Esophagus muscularis mucosa (tissue), 4 donors: ENCODE data around the gene FBXO46. TPM values are rescaled to one million over a fixed set of nuclear protein-coding genes. Genes with fewer than 3 reads are reported as not detected.

Experiments
- DNase-seq: peaks from one replicate; pipeline ENCODE4 v3.0.0-alpha.2; 2017; ENCODE audit errors: extremely low spot score
- H3K27ac ChIP-seq, 4 donors: fragments of 200-600 bp; sonication (generic); replicated peaks in 1 of 4; 1 replicate in 3 of 4; 2 replicates in 1 of 4; pipeline ENCODE4 v1.5.1; 2016 to 2019; ENCODE audit warnings: mild to moderate bottlenecking in 1 of 4
- H3K27me3 ChIP-seq, 4 donors: fragments of 200-600 bp; sonication (generic); one replicate each; pipeline versions ENCODE4 v1.5.1 to v1.6.0; 2016 to 2019
- H3K36me3 ChIP-seq, 4 donors: fragments of 200-600 bp; sonication (generic); one replicate each; pipeline ENCODE4 v1.5.1; 2016 to 2019
- H3K4me1 ChIP-seq, 4 donors: fragments of 200-600 bp; sonication (generic); one replicate each; pipeline ENCODE4 v1.5.1; 2016 to 2019
- H3K4me3 ChIP-seq, 4 donors: fragments of 200-600 bp; sonication (generic); 1 replicate in 2 of 4; 2 replicates in 2 of 4; pipeline ENCODE4 v1.5.1; 2016 to 2019; ENCODE audit warnings: mild to moderate bottlenecking in 4 of 4, moderate library complexity in 1 of 4
- H3K9me3 ChIP-seq, 4 donors: fragments of 200-600 bp; sonication (generic); 1 replicate in 3 of 4; 2 replicates in 1 of 4; pipeline ENCODE4 v1.5.1; 2016 to 2019
- POLR2A ChIP-seq: fragments of 450-650 bp; IDR thresholded peaks from one replicate; pipeline ENCODE4 v1.6.1; 2017; ENCODE audit warnings: antibody characterized with exemption, moderate library complexity, mild to moderate bottlenecking, low read depth
- WGBS: methylation state at CpG from one replicate; pipeline ENCODE4 v1.1.5; 2018; 5-methylcytosine and 5-hydroxymethylcytosine counted together
- intact Hi-C: fragments of 100-400 bp; cut with DNase I; formaldehyde crosslinking; loops from one replicate; pipeline ENCODE4 v1.15.1; 2023
- small RNA-seq, 3 donors: library from RNA; depleted of rRNA; stranded (forward); fragments of <200 nt; gene quantifications; one replicate each; pipeline ENCODE3, GENCODE V24; 2016
- total RNA-seq, 4 donors: library from RNA; depleted of rRNA; stranded (reverse); fragments of >200 nt; gene quantifications; one replicate each; pipeline versions ENCODE4 v1.1.0 to v1.2.1, GENCODE V29; 2016

The FBXO46 gene
- total RNA-seq, 4 donors from 2014 or later, result 8.6 to 27.7 (median 18.2) TPM

DNA sequence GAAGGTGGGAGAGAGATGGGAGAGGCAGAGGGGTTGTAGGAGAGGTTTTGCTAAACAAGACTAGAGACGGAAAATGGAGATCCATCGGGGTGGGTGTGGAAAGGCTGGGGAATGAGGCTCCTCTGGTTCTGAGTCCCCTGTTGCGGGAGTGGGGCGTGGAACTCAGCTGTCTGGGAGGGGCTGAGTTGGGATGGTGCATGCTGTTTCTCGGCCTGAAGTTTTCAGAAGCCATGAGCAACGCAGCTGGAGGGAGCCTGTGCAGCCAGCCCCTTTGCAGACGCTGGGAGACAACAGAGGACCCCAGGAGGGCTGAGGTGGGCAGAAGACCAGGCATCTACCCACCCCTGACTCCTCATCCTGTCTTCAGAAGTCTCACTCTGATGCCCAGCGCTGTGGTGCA lies 70.1 kb downstream of the FBXO46 start:
- H3K4me1 ChIP-seq, result no peaks in the 10 kb centered on the region
- 35% methylated on average over 5 of the region's 8 CpGs for WGBS
- no peaks in the 10 kb centered on the region for H3K9me3 ChIP-seq
- TF ChIP-seq POLR2A, result no peak
- H3K36me3 ChIP-seq, result no peaks in the 10 kb centered on the region
- H3K4me3 ChIP-seq, result no peak overlapping the region
- peaks cover 0 to 73% (median 1%) of the 10 kb centered on the region in 4 donors for H3K27me3 ChIP-seq
- DNase-seq, result no peak
- H3K27ac ChIP-seq, result no peak overlapping the region
- intact Hi-C loops, result no loop called here

Small RNA genes within 50 kb of the gene (small RNA-seq; reads per million reads assigned to genes)
- gene MIR642A, result 0 reads per million in 3 donors

Other genes starting within 250 kb of the FBXO46 start
- gene RTN2, start 233.8 kb downstream of the FBXO46 start, total RNA-seq, result 10 to 100 TPM in 3 of 4 donors, 1 to 10 TPM in 1; 7.0 to 23.6 (median 17.2) TPM
- 1 to 10 TPM; 1.6 to 3.8 (median 3.0) TPM for gene PPM1N, start 232.5 kb downstream of the FBXO46 start, total RNA-seq
- 100 to 1,000 TPM; 172 to 321 (median 210) TPM for gene VASP, start 223.4 kb downstream of the FBXO46 start, total RNA-seq
- 10 to 100 TPM in 2 of 4 donors, 1 to 10 TPM in 2; 6.2 to 20.0 (median 13.8) TPM for gene OPA3, start 146.1 kb downstream of the FBXO46 start, total RNA-seq
- gene GPR4, start 128.7 kb downstream of the FBXO46 start, total RNA-seq, result 1 to 10 TPM in 3 of 4 donors, under 1 TPM in 1; 0.42 to 6.6 (median 4.8) TPM
- gene EML2, start 91.5 kb downstream of the FBXO46 start, total RNA-seq, result 10 to 100 TPM; 12.0 to 28.4 (median 18.3) TPM
- gene GIPR, start 62.7 kb downstream of the FBXO46 start, total RNA-seq, result not detected
- gene SNRPD2, start 38.9 kb downstream of the FBXO46 start, total RNA-seq, result 100 to 1,000 TPM; 107 to 167 (median 139) TPM
- 1 to 10 TPM; 4.6 to 6.8 (median 6.0) TPM for gene QPCTL, start 38.2 kb downstream of the FBXO46 start, total RNA-seq
- not detected for gene MEIOSIN, start 2.5 kb upstream of the FBXO46 start, total RNA-seq
- gene SIX5, start 38.4 kb upstream of the FBXO46 start, total RNA-seq, result 10 to 100 TPM; 18.2 to 39.9 (median 28.8) TPM
- 100 to 1,000 TPM; 247 to 487 (median 347) TPM for gene DMPK, start 51.6 kb upstream of the FBXO46 start, total RNA-seq
- gene DMWD, start 61.9 kb upstream of the FBXO46 start, total RNA-seq, result 10 to 100 TPM; 56.0 to 88.7 (median 63.3) TPM
- under 1 TPM in 1 of 4 donors, not detected in 3; 0.11 TPM for gene RSPH6A, start 84.4 kb upstream of the FBXO46 start, total RNA-seq
- gene SYMPK, start 132.3 kb upstream of the FBXO46 start, total RNA-seq, result 10 to 100 TPM; 22.0 to 44.2 (median 36.6) TPM
- not detected for gene FOXA3, start 133.4 kb upstream of the FBXO46 start, total RNA-seq
- 10 to 100 TPM; 22.4 to 58.7 (median 44.2) TPM for gene IRF2BP1, start 155.2 kb upstream of the FBXO46 start, total RNA-seq
- 1 to 10 TPM; 3.8 to 7.9 (median 6.0) TPM for gene MYPOP, start 171.7 kb upstream of the FBXO46 start, total RNA-seq
- not detected for gene NANOS2, start 183.9 kb upstream of the FBXO46 start, total RNA-seq
- gene NOVA2, start 243.0 kb upstream of the FBXO46 start, total RNA-seq, result 1 to 10 TPM; 1.2 to 4.6 (median 2.7) TPM